ENCODE results near the gene IL16. TPM values are rescaled to one million over a fixed set of nuclear protein-coding genes. Genes with fewer than 3 reads are reported as not detected.

IL16 gene
- total RNA-seq, 4 donors from 2014 or later: 28.1 to 40.8 (median 37.1) TPM

DNA sequence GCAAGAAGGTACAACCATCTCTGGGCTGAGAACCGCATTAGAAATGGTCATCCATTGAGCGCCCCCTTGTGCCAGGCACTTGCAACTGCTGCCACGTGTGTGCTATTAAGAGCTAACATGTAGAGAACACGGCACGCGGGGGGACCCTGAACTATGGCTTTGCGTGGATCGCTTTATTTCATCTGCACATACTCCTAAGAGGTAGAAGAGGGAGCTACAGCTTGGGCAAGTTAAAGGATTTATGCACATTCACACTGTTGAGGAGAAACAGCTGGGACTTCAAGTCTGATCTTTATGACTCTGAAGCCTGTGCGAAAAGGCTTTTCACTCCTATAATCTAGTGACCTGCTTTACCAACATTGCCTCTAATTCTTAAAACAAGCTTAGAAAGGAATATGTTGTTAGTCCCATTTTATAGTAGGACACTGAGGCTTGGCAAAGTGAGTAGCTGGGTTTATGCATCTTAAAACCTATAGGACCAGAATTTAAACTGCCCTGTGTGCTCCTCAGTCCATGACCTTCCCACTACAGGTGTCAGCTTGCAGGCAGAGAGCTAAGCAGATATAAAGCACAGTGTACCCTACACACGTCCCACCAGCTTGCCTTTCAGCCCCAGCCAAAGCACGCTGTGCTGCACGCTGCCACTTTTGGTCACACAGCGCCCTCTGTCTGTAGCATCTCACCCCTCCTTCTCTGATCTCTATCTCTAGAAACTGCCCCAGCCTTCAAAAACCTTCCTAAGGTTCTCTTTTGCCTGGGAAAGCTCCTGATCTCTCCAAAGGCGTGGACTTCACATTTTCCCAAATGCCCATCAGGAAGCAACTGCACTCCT is 69.5 kb downstream of the IL16 start:
- TF ChIP-seq, protein P1, sequence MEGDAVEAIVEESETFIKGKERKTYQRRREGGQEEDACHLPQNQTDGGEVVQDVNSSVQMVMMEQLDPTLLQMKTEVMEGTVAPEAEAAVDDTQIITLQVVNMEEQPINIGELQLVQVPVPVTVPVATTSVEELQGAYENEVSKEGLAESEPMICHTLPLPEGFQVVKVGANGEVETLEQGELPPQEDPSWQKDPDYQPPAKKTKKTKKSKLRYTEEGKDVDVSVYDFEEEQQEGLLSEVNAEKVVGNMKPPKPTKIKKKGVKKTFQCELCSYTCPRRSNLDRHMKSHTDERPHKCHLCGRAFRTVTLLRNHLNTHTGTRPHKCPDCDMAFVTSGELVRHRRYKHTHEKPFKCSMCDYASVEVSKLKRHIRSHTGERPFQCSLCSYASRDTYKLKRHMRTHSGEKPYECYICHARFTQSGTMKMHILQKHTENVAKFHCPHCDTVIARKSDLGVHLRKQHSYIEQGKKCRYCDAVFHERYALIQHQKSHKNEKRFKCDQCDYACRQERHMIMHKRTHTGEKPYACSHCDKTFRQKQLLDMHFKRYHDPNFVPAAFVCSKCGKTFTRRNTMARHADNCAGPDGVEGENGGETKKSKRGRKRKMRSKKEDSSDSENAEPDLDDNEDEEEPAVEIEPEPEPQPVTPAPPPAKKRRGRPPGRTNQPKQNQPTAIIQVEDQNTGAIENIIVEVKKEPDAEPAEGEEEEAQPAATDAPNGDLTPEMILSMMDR (IDR thresholded peaks at IDR 0.05; ENCODE audit: low read depth): no peak

DNA sequence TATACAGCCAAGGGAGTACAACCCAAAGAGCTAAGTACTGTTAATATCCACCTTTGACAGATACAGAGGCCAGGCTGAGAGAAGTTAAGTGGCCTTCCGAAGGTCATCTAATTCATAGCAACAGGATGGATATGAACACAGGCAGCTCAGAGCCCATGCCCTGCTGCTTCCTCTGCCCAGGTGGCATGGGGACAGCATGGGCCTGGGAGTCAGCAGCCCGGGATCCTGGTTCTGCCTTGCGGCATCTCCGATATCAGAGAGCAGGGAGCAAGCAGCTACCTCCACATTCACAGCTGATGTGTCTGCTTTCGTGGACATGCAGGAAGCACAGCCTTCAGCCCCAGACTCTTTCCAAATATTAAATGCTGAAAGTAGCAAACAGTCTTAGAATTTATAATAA is 71.7 kb downstream of the IL16 start:
- TF ChIP-seq, protein P1 (IDR thresholded peaks at IDR 0.05; ENCODE audit: low read depth): no peak

DNA sequence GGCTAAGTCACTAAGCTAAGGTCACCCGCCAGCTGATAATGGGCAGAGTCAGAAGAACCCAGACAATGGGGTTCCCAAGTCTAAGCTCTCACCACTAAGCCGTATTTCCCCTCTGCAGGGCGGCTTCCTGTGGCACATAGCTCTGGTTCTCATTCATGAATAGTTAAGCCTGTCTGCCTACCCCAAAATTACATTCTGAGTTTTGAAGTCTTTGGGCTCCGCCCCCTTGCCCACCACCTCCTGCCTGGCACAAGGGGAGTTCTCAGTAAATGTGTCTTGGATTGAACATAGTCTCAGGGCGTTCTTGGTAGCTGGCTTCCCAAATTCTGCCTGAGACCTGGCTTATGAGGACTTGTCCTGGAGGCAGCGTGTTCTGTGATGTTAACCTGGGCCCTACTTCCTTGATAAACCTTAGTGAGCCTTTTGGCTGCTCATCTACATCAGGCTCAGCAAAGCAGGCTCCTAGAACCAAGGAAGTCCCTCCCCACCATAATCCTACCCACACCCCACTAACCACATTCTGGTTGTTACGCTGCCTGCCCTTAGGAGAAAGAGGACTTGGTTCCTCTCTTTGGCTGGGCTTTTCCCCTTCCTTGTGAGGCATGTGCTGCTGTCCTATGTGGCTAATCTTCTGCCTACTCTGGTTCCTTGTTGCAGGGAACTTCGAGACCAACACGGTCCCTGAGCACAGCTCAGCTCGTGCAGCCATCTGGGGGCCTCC is 72.4 kb downstream of the IL16 start:
- TF ChIP-seq, protein P1 (IDR thresholded peaks at IDR 0.05; ENCODE audit: low read depth): no peak

DNA sequence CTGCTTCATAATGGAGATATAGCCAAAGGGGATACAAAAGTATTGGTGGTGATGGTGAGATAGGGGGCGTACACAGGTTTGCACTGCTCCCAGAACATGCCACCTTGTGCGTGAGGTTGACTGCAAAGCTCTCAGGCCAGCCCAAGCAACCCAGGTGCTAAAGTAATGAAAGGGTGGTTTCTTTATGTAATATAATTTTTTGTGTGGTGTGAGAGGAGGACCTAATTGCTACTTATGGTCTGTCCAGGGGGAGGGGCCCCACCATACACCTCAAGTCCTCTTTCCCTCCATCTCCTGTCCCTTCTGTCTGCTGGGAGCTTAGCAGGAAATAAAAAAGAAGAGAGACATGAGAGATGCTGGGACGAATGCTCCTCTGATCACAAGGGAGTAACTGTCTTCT is 73.5 kb downstream of the IL16 start:
- TF ChIP-seq, protein P1 (IDR thresholded peaks at IDR 0.05; ENCODE audit: low read depth): no peak

DNA sequence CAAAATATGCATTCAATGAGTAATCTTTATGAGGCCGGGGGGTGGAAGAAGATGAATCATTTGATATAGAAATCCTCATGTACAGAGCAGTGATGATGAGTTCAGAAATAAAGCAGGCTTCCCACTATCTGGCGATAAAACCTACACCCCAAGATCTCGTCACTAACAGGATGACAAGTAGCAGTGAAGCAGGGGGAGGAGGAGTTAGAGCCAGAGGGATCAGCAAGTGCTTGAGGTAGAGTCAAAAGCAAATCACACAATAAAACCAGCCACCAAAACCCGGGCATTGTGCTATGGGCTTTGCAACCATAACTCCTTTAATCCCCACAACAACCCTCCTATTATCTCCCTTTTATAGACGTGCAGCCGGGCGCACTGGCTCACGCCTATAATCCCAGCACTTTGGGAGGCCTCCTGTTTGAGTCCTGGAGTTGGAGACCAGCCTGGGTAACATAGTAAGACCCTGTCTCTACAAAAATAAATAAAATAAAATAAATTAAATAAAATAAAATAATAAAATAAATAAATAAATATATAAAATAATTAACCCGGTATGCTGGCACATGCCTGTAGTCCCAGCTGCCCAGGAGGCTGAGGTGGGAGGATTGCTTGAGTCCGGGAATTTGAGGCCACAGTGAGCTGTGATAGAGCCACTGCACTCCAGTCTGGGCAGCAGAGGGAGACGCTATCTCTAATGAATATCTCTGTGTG is 74.3 kb downstream of the IL16 start:
- TF ChIP-seq, protein P1 (IDR thresholded peaks at IDR 0.05; ENCODE audit: low read depth): no peak

DNA sequence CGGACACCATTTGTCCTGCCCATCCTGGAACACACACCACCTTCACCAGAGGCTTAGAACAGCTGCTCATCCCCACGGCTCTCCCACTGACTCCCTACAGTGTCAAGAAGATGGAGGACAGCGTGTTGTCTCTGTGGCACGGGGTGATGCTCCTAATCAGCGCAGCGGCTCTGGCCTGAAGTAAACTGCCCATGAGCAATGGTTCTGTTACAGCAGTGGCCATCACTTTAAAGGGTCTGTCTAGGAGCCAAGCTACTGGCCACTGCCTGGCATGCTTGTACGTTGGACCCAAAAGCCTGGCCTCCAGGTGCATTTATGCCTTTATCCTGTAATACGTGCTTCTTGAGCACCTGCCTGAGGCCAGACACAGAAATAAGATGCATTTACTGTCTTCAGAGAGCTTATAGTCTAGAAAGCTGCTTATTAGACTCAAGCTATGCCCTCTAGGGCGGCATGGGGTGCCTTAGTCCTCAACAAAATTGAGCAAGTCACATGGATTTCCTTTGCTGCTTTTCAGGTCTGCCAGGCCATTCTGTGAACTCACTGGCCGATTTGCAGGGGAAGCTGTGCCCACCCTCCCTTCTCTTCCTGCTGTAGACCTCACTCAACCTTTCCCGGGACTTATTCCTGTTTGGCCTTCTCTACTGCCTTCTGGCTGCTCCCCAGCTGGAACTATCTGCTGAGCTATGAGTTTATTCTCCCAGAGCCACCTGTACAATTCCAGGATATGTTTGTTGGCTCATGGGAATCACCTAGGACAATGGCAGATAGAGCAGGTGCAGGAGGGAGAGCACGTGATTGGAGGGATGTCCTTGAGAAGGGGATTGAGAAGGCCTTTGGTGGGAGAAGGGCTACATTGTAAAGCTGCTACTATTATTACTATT is 75.3 kb downstream of the IL16 start:
- TF ChIP-seq, protein P1 (IDR thresholded peaks at IDR 0.05; ENCODE audit: low read depth): no peak
